GM10847 (cell line): ENCODE results near the gene MYLK.

Experiments used
- POLR2A ChIP-seq: IDR thresholded peaks from 2 replicates; pipeline ENCODE4 v1.6.1; 2011; ENCODE audit not compliant: insufficient read length; ENCODE audit errors: extremely low read depth

Gene MYLK

DNA sequence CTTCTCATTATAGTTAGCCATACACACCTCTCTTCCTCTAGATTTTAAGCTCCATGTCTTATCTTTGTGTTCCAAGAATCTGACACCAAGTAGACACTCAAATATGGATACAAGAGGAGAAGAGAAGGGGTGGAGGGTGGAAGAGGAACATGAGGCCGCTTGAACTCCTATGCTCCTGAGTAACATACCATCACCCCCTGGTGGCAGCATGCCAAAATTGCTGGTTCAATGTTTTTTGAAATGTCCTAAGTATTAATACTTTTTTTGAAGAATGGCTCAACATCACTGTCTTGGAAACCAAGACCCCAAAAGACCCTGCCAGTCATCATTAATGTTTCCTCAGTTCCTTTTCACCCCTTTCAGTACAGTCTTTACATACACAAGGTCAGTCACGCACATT lies 227.4 kb downstream of the MYLK start:
- TF ChIP-seq POLR2A, result no peak

DNA sequence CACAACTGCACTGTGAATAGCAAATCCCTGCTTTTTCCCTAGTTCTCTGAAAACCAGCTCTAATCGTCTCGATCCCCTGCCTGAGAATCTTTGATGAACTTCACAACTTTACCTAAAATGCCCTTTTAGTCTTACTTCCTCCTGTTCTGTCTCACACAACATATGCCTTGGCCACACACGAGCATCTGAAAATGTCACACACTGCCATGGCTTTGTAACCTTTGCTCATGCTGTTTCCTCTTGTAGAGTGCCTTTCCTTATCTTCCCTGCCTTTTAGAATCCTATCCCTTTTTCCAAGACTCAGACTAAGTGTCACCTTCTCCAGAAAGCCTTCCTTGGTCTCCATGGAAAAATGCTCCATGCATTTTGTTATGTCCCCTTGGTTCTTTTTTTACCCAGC lies 227.9 kb downstream of the MYLK start:
- TF ChIP-seq POLR2A, result no peak

DNA sequence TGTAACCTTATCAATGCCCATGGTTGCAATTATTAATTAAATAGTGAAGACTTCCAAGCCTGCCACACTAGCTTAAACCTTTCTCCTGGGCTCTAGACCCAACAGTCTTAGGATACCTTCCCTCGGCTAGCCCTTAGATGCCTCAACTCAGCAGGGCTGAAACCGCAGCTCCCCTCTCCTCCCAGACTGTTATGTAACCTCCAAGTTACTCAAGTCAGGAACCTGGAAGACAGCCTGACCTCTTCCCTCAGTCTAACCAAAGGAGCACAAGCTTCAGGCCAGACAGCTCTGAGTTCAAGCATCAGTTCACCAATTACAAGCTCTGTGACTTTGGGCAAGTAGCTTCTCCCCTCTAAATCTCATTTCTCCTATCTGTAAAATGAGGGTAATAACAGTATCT lies 228.7 kb downstream of the MYLK start:
- no peak for TF ChIP-seq POLR2A

DNA sequence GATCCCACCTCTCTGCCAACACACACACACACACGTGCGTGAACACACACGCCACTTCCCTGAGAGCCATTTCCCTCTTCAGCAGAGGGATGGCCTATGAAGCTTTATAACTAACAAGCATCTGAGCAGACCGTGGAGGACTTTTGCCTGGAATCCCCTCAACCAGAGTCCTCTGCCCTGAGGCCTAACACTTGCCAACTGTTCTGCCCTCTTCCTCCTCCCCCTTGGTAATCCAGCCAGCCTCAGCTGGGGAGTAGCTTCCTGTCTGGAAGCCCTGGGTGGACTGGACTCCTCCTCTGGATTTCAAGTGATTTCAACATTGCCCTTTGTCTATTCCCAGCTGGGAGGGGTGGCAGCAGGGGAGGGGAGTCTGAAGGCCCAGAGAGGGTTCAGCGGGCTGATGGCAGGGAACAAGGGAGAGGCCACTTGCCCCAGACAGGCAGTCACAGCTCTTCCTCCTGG lies 230.9 kb downstream of the MYLK start:
- no peak for TF ChIP-seq POLR2A

DNA sequence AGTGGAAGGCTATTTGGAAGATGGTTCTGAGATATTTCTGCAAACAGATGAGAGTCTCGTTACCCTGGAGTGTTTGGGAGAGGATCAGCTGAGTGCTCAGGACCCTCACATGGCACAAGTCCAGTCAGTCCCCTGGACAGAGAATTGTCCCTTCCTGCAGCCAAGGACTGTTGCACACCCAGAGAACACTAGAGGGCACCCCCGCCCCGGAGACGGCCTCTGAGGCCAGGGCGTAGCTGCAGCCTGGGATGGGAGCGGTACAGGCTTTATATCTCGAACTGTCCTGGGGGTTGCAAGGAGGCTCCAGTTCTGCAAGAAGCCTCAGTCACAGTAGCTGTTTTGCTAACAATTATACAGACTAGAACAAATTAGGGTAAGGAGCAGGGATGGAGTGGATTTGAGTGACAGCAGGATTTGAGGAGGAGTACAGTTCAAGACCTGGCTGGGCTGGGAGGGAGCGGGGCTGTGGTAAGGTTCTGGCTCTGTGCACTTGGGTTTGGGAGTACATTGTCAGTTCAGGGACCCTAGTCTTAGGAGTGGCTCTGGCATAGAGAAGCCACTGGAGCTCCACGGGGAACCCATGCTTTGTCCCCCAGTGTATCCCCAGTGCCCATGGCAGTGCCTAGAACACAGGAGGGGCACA lies 231.7 kb downstream of the MYLK start:
- TF ChIP-seq POLR2A, result no peak

DNA sequence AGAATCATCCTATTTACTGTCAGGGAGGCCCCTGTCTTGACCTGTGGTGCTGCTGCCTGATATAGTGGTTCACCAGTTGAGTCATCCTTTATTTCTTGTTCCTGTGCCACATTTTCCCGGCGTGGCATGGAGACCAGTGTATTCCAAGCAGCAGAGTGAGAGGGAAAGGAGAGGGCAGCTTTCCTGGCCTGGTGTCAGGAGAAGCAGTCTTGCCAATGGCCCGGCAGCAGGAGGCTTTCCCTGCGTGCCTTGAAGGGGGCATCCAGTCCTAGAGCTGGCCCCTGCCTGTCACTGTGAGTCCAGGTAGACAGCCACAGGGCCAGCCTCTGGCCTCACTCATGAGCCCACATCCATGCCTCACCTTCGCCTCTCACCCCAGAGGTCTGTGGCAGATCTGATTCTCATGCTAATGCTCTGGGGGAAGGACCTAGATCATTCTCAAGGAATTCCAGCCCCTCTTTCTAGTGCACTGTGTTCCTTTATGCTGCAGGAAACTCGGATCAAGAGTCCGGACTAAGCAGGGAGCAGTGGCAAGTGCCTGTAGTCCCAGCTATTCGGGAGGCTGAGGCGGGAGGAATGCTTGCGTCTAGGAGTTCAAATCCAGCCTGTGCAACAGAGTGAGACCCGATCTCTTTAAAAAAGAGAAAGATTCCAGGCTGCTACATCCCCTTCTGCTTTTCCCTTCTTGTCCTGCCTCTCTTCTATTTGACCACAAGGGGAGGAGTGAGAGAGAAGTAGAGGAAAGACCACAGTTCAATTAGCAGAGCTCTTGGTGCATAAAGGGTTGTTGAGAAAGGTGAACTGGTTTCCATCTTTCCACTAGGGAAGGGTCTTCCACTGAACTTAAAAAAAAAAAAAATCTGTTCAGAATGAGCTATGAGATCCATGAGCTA lies 232.4 kb downstream of the MYLK start:
- TF ChIP-seq POLR2A, result no peak

DNA sequence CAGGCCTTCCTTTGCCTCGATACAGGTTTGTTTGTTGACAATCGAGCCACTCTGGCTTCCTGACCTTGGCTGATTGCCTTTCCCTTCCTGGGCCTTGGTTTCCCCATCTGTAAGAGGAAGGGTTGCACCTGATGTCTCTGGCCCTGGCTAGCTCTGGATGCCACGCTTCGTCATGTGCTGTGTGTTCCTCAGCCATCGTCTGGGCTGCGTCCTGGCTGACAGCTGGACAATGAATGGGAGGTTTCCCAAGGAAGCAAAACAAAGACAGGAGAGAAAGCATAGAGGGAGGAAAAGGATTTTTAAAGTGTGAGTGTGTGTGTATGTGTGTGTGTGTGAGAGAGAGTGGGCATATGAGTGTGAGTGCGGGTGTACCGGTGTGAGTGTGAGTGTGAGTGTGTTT lies 234.0 kb downstream of the MYLK start:
- TF ChIP-seq POLR2A, result no peak

DNA sequence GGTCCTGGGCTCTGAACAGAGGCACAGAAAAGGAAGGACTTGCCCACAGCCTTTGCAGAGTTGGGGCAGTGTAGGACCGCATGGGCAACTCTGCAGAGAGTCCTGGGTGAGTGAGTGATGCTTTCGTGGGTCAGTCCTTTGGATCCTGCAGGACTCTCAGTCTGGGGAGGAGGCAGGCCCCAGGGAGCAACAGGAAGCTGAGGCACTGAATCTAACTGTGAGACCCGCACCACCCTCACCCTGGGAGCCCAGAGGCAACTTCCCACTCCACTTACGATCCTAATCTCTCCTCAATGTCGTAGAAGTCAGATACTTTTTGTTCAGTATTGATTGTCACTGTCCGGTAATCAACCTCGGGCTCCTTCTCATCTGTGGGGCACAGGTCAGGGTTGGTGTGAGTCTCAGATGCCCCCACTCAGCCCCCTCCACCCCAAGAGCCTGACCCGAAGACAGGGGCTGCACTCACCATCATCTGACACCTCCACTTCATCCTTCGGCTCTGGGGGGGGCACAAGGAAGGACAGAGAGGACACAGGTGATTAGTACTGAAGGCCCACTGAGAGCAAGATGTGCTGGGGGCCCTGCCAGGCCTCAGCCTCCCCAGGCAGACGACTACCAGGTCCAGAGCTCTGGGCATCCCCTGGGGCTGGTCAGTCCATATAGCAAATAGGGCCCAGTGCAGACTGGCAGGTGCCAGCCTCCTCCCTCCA lies 235.3 kb downstream of the MYLK start:
- TF ChIP-seq POLR2A, result no peak

DNA sequence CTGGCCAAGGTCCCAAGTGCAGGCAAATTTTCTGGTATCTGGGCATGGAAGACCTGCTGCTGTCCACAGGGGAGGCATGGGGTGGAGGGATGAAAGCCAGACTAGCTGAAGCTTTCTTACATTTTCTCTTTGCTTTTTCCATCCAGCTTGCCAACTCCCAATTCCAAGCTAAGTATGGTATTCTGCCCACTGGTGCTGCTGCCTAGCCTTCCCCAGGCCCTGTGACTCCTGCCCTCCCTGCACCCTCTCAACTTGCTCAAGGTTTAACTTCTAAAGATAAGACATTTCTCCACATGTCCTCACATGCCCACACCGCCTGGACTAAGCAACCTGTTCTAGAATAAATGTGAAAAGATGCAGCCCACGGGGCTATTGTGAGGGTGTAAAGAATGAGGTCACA lies 239.8 kb downstream of the MYLK start:
- no peak for TF ChIP-seq POLR2A

DNA sequence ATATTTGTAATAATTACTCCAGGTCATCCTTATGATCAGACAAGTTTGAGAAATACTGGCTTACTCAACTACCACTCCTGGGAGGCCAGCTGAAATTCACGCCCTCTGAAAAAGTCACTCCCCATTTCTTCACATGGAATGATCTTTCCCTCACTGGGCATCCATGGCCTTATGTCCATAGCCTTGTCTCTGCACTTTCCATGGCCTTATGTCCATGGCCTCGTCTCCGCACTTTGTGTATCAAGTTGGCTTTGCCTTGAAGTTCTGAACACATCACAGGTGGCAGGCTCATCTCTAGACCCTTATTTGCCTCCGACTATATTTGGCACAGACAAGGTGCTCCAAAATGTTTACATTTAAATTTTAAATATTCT lies 241.2 kb downstream of the MYLK start:
- no peak for TF ChIP-seq POLR2A

DNA sequence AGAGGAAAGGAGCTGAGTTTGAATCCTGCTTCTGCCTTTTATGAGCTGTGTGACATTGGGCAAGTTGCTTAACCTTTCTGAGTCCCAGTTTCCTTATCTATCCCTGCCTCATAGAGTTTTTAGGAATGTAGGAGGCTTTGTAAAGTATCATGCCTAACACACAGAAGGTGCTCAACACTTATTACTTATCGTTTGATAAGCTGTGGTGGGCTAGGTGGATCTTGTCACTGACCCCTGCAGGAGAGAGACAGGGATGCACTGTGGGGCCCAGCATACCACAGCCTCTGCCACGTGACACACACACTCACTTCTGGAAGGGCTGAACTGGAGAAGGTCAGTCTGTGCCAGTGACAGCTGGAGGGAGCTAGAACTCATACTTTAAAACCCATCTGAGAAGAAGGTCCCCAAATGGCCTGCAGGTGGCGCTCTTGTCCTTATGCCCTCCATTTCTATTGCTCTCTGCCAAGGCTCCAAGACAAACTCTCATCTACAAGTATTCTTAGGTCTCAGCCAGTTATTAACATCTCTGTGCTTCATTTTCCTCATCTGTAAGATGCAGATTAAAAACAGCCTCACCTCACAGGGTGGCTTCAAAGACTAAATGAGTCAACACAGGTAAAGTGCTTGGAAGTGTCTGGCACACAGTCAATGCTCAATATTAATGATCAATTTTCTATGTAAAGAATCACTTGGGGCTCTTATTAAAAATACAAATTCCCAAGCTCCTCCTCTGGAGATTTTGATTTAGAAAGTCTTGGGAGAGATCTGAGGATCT lies 241.8 kb downstream of the MYLK start:
- TF ChIP-seq POLR2A, result no peak

DNA sequence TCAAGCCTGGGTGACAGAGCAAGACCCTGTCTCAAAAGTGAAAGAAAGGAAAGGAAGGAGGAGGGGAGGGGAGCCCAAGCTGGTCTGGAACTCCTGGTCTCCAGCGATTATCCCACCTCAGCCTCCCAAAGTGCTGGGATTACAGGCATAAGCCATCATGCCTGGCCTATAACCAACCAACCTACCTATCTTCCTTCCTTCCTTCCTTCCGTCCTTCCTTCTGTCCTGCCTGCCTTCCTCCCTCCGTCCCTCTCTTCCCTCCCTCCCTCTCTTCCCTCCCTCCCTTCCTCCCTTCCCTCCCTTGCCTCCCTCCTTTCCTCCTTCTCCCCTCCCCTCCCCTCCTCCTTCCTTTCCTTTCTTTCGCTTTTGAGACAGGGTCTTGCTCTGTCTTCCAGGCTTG lies 242.6 kb downstream of the MYLK start:
- TF ChIP-seq POLR2A, result no peak

DNA sequence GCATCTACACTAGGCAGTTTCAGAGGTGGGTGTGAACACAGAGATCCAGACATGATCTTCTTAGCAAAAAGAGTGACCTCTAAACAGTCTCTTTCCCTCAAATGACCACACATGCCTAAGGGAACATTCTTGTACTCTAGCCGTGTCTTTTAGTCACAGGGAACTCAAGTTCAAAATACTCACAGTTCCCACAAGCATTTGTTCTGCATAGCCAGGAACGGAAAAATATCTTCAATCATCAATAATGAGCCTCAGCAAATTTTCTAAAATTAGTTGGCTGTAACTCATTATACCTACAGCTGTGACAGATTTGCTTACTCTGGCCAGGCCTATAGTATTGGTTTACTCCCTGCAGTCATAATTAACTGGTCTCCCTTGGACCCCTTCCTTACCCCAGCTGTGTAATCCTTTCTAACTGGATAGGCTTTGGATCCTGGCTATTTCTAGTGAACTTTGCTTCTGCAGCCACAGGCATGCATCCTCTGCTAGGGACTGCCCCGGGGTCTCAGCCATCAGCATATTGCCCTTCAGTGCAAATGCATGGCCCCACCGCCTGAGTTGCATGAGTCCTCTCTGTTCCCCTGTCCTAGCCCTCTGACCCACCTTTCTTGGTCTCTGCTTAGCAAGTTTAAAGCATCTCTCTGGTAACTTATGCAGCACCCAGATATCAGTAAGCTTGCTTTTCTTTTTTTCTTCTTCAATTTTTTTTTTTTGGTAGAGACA lies 243.2 kb downstream of the MYLK start:
- TF ChIP-seq POLR2A, result no peak

DNA sequence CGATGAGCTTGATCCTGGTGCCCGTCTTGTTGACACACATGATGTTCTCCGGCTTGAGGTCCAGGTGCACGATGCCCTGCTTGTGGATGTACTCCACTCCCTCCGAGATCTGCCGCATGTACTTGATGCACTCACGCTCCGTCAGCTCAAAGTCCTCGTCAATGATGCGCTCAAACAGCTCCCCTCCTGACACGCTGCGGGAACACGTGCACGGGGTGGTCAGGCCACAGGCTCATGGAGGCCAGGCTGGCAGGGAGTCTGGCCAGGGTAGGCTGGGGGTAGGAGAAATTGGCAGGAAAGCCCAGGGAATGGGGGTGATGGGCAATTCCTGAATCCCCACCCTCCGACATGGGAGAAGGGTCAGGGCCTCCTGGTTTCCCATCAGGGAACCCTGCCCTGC lies 243.8 kb downstream of the MYLK start:
- TF ChIP-seq POLR2A, result no peak

DNA sequence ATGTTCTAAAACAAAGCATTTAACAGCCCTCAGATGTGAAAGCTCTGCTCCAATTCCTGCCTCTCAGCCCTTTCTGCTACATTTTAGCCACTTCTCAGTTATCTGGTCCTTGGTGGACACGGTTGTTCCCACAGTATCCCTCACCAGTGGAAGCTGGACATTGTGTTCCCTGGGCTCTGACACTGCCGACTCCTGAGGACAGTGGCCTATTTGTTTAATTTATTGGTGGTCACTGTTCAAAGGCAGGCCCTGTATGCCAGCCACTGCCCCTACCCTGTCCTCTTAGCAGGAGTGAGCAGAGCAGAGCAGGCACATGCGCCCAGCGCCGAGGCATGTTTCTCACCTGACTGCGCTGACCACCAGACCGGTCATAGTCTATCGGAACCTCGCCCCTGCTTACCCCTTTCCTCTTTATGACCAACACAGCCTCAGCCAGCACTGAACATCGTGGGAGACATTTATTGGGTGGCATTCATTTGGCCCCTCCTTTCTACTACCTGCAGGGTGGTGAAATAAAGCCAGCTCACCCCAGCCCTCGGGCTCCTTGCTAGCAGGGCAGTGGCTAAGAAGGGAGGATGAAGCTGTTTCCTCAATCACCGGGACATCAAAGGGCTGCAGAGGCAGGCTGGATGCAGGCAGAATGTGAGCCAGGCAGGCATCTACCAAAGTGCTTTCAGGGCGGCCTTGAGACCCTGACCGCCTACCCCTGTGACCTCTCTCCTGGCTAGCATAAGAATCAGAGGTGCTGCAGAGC lies 245.0 kb downstream of the MYLK start:
- no peak for TF ChIP-seq POLR2A
